Measurements from ENCODE around the gene LIG4.

Gene LIG4

DNA sequence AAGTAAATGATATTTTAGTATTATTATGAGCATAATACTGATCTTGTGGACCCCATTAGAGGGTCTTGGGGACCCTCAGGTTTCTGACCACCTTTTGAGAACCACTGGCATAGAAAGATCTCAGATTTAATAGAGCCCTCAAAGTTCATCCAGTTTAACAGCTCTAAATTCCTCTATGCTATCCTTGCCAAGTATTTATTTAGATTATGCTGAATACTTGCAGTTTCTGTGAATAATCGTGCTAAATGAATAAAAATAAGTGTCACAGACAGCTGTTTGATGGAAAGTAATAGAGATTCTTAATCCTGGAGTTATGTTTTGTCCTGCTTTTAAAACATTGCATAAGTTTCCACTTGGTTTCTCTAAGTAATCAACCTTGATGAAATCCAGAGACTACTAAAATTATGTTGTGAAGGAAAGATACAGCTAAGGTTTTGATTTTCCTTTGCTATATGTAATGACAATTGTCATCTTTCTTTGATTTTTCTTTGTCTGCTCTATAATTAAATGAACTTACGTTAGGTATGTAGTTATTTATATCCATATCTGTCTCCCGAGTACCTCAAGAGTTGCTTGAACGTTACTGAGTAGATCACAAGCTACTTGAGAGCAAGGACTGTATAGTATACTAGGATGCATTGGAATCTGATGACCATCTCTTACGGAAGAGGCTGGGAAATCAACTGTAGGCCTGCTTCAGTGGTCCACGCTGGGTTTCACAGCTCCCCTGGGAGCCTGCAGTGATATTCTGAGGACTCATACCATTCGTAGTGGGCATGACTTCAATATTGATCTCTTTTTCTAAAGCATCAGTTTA, 8.6 kb upstream of the LIG4 start:
- TF ChIP-seq, protein P1, sequence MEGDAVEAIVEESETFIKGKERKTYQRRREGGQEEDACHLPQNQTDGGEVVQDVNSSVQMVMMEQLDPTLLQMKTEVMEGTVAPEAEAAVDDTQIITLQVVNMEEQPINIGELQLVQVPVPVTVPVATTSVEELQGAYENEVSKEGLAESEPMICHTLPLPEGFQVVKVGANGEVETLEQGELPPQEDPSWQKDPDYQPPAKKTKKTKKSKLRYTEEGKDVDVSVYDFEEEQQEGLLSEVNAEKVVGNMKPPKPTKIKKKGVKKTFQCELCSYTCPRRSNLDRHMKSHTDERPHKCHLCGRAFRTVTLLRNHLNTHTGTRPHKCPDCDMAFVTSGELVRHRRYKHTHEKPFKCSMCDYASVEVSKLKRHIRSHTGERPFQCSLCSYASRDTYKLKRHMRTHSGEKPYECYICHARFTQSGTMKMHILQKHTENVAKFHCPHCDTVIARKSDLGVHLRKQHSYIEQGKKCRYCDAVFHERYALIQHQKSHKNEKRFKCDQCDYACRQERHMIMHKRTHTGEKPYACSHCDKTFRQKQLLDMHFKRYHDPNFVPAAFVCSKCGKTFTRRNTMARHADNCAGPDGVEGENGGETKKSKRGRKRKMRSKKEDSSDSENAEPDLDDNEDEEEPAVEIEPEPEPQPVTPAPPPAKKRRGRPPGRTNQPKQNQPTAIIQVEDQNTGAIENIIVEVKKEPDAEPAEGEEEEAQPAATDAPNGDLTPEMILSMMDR (conservative IDR thresholded peaks at IDR 0.05), result no peak
- TF ChIP-seq ZFX (IDR thresholded peaks at IDR 0.05), result no peak
- H3K27ac ChIP-seq, result no peak overlapping the region

DNA sequence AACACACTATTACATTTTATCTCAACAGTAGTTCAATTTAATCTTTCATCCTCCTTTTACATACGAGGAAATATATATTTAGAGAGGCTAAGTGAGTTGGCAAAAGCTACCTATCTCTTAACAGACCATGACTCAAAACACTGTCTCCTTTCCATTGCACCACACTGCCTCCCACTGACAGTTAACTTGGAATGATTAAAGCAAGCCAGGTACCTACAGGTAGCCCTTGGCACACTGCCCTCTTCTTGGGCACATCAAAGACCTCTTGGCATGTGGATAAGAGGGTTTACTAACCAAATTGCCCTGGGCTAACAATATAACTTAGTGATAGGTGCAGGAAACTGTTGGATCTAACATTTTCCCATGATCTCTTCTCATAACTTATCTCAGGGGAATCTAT, 4.7 kb upstream of the LIG4 start:
- no peak overlapping the region for H3K27ac ChIP-seq
- TF ChIP-seq, protein P1 (conservative IDR thresholded peaks at IDR 0.05), result peak; percentile 21
- TF ChIP-seq ZFX (IDR thresholded peaks at IDR 0.05), result no peak

- TF ChIP-seq, protein P1 (conservative IDR thresholded peaks at IDR 0.05), result no peak
- peak; percentile 79 for TF ChIP-seq ZFX (IDR thresholded peaks at IDR 0.05)
- H3K27ac ChIP-seq, result peak within 1 kb of the TSS; percentile 91
These were observed 3.0 kb upstream of the LIG4 start, which contains the start of gene ABHD13 for GRCh38 chr13:108218044-108218974. Gene ABHD13, plus strand, starts transcription at chr13:108218392. Its CDS starts 10,827 bp downstream, at chr13:108229219.

- H3K27ac ChIP-seq, result peak overlapping the region; percentile 91
These were observed 2.1 kb upstream of the LIG4 start for GRCh38 chr13:108217307-108218043.

DNA sequence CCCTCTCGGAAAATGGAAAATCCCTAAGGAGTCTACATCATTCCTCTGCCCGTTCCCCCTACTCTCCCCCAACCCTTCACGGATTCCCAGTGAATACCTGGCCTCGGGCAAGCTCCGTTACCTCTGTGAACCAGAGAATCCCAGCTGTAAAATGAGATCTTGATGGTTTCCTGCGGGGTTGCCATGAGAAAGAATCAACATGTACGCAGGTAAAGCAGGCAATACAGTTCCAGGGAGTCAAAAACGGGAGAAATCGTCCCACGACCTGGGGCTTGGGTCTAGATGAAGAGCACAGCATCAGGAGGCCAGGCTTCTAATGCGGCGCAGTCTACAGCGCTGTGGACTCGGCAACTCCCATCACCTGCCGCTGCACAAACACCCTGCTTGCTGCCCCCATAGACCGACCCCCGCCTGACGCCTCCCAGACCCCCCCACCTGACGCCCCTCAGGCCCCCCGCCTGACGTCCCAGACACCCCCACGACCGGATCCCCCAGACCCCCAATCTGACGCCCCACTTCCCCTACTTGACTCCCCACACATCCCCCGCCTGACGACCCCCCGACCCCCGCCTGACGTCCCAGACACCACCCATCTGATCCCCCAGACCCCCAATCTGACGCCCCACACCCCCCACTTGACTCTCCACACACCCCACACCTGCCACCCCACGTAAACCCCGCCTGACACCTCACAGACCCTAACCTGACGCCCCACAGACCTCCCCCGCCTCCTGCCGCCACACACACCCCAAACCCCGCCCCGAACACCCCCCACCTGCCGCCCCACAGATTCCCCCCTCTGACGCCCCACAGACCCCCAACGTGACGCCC, 680 bp downstream of the LIG4 start:
- TF ChIP-seq, protein P1 (conservative IDR thresholded peaks at IDR 0.05), result no peak
- TF ChIP-seq ZFX (IDR thresholded peaks at IDR 0.05), result no peak
- no peak overlapping the region; the same call in 1 of the 2 replicates for H3K27ac ChIP-seq

DNA sequence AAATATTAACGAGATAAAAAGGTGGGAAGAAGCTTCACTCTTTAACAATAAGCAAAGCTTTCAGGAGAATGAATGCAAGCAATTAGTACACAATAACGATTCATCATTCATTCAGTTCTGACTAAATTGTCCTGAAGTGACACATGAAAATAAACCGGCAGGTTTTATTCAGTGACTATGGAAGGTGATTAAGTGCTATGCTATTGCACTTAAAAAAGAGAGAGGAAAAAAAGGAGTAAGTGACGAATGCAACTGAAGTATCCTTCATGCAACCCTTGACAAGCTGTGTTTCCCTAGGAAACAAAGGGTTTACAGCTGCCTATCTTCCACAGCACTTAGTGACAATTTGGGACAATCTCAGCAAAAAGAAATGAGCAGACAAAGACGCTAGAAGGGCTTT, 1.4 kb downstream of the LIG4 start:
- no peak for TF ChIP-seq ZFX (IDR thresholded peaks at IDR 0.05)
- TF ChIP-seq, protein P1 (conservative IDR thresholded peaks at IDR 0.05), result no peak

GRCh38 chr13:108212886-108213285, 2.5 kb downstream of the LIG4 start:
- TF ChIP-seq ZFX (IDR thresholded peaks at IDR 0.05), result no peak
- TF ChIP-seq, protein P1 (conservative IDR thresholded peaks at IDR 0.05), result no peak
- H3K27ac ChIP-seq, result no peak overlapping the region

More for the DNA sequence above, 1.4 kb downstream of the LIG4 start:
- H3K27ac ChIP-seq, result no peak overlapping the region

All from C4-2B (cell line).